Caco-2 (cell line): ENCODE measurements around the gene SHPK. TPM values are rescaled to one million over a fixed set of nuclear protein-coding genes. Genes with fewer than 3 reads are reported as not detected.

Experiments used
- BruUV-seq: library from RNA; stranded (reverse); fragments of 400-500 nt; replicated peaks from 2 replicates; lab custom pipeline; 2021; lab: Mats Ljungman, UMichigan
- CTCF ChIA-PET: fragments of 300-600 bp; sonication (Branson Sonifier 250); formaldehyde crosslinking; loops from one replicate; lab custom pipeline; 2022; ENCODE audit warnings: antibody characterized with exemption; lab: Charles Lee
- POLR2A ChIA-PET: fragments of 300-600 bp; sonication (Branson Sonifier 250); formaldehyde crosslinking; loops from one replicate; lab custom pipeline; 2022; ENCODE audit warnings: antibody characterized with exemption; lab: Charles Lee
- DNase-seq, 2 experiments: peaks; one replicate each; pipeline versions ENCODE4 v3.0.0 to v3.0.0-alpha.2; 2020 to 2022
- H3K27me3 ChIP-seq: replicated peaks from 2 replicates; pipeline ENCODE4 v1.6.0; 2011; ENCODE audit warnings: low read length; ENCODE audit not compliant: control insufficient read depth, insufficient read depth
- H3K36me3 ChIP-seq: 2 replicates; pipeline ENCODE4 v1.5.1; 2011; ENCODE audit warnings: low read length; ENCODE audit not compliant: control insufficient read depth, insufficient read depth
- H3K4me1 ChIP-seq: fragments of 250-450 bp; sonication (Bioruptor Pico); 2 replicates; pipeline ENCODE4 v1.5.1; 2020; ENCODE audit warnings: mild to moderate bottlenecking
- H3K4me3 ChIP-seq: 2 replicates; pipeline ENCODE4 v1.5.1; 2011; ENCODE audit warnings: low read depth, mild to moderate bottlenecking, control low read depth, low read length
- H3K9me3 ChIP-seq: fragments of 250-450 bp; sonication (Bioruptor Pico); 2 replicates; pipeline ENCODE4 v1.5.1; 2020; ENCODE audit warnings: mild to moderate bottlenecking, moderate library complexity
- H3K27ac Mint-ChIP-seq: one replicate; pipeline ENCODE4 v1.8.0; 2022; ENCODE audit warnings: mixed read lengths; ENCODE audit not compliant: unreplicated experiment
- H3K27me3 Mint-ChIP-seq: one replicate; pipeline ENCODE4 v1.8.0; 2022; ENCODE audit warnings: mixed read lengths; ENCODE audit not compliant: insufficient read depth, unreplicated experiment
- H3K36me3 Mint-ChIP-seq: one replicate; pipeline ENCODE4 v1.8.0; 2022; ENCODE audit warnings: mild to moderate bottlenecking, mixed read lengths; ENCODE audit not compliant: insufficient read depth, unreplicated experiment
- H3K4me1 Mint-ChIP-seq: one replicate; pipeline ENCODE4 v1.8.0; 2022; ENCODE audit warnings: low read depth, mixed read lengths; ENCODE audit not compliant: unreplicated experiment
- H3K4me3 Mint-ChIP-seq: one replicate; pipeline ENCODE4 v1.8.0; 2022; ENCODE audit warnings: mild to moderate bottlenecking, moderate library complexity, mixed read lengths; ENCODE audit not compliant: unreplicated experiment
- H3K9me3 Mint-ChIP-seq: one replicate; pipeline ENCODE4 v1.8.0; 2022; ENCODE audit warnings: mixed read lengths; ENCODE audit not compliant: unreplicated experiment
- CTCF ChIP-seq, 2 experiments: fragments of 200-600 bp in 1 of 2; IDR thresholded peaks; 1 replicate in 1 of 2; 2 replicates in 1 of 2; pipeline versions ENCODE4 v1.5.1 to v1.8.0; 2011 to 2022; ENCODE audit warnings: antibody characterized with exemption in 1 of 2, control low read depth in 1 of 2, inconsistent platforms in 1 of 2, low read depth in 1 of 2, low read length in 1 of 2, mild to moderate bottlenecking in 1 of 2, moderate library complexity in 1 of 2; ENCODE audit not compliant: insufficient read depth in 1 of 2, severe bottlenecking in 1 of 2, unreplicated experiment in 1 of 2
- intact Hi-C: fragments of 100-400 bp; cut with micrococcal nuclease; formaldehyde crosslinking; loops from one replicate; pipeline ENCODE4 v1.10.0; 2022; ENCODE audit not compliant: unreplicated experiment
- total RNA-seq: library from RNA; stranded (reverse); gene quantifications from 2 replicates; pipeline ENCODE4 v1.2.3, GENCODE V29; 2022

Gene SHPK
- total RNA-seq, 1 experiment from 2014 or later, result 17.7 TPM

- TF ChIP-seq CTCF (IDR thresholded peaks at IDR 0.05; ENCODE audit: insufficient read depth in 1 of 2, low read depth in 1 of 2, low read length in 1 of 2, severe bottlenecking in 1 of 2, unreplicated experiment in 1 of 2), result no peak
- POLR2A ChIA-PET, result no interaction called here
- H3K9me3 ChIP-seq, result no peaks in the 10 kb centered on the region
- H3K27me3 Mint-ChIP-seq, result no peaks in the 10 kb centered on the region
- H3K4me1 ChIP-seq, result no peaks in the 10 kb centered on the region
- no peaks in the 10 kb centered on the region for H3K4me1 Mint-ChIP-seq
- no peak for DNase-seq
- H3K27me3 ChIP-seq, result no peaks in the 10 kb centered on the region
- H3K4me3 Mint-ChIP-seq, result no peak overlapping the region
- no TSS peak for BruUV-seq
- CTCF ChIA-PET, result no interaction called here
- intact Hi-C loops, result no loop called here
- H3K4me3 ChIP-seq, result no peak overlapping the region
- no peaks in the 10 kb centered on the region for H3K9me3 Mint-ChIP-seq
- H3K36me3 ChIP-seq, result no peaks in the 10 kb centered on the region; the same call in 1 of the 2 replicates
- peaks cover 14% of the 10 kb centered on the region for H3K36me3 Mint-ChIP-seq
- no peak overlapping the region for H3K27ac Mint-ChIP-seq
These were observed 22.9 kb upstream of the SHPK start for GRCh38 chr17:3658784-3659449.

- H3K36me3 ChIP-seq, result no peaks in the 10 kb centered on the region; the same call in 1 of the 2 replicates
- CTCF ChIA-PET, result no interaction called here
- no peak overlapping the region for H3K4me3 ChIP-seq
- no peaks in the 10 kb centered on the region for H3K4me1 ChIP-seq
- intact Hi-C loops, result no loop called here
- peaks cover 14% of the 10 kb centered on the region for H3K36me3 Mint-ChIP-seq
- H3K4me1 Mint-ChIP-seq, result no peaks in the 10 kb centered on the region
- H3K27me3 ChIP-seq, result no peaks in the 10 kb centered on the region
- no peaks in the 10 kb centered on the region for H3K27me3 Mint-ChIP-seq
- H3K9me3 ChIP-seq, result no peaks in the 10 kb centered on the region
- DNase-seq, result no peak
- no peaks in the 10 kb centered on the region for H3K9me3 Mint-ChIP-seq
- no peak for TF ChIP-seq CTCF (IDR thresholded peaks at IDR 0.05; ENCODE audit: insufficient read depth in 1 of 2, low read depth in 1 of 2, low read length in 1 of 2, severe bottlenecking in 1 of 2, unreplicated experiment in 1 of 2)
- POLR2A ChIA-PET, result no interaction called here
- no peak overlapping the region for H3K4me3 Mint-ChIP-seq
- BruUV-seq, result no TSS peak
- no peak overlapping the region for H3K27ac Mint-ChIP-seq
These were observed 22.1 kb upstream of the SHPK start for GRCh38 chr17:3657874-3658783.

GRCh38 chr17:3657588-3657869 lies 21.5 kb upstream of the SHPK start:
- Mint-ChIP-seq H3K27me3 (no peaks in the 10 kb centered on the region), H3K4me1 (no peaks in the 10 kb centered on the region), H3K27ac (no peak overlapping the region), H3K4me3 (no peak overlapping the region), H3K9me3 (no peaks in the 10 kb centered on the region), H3K36me3 (peaks cover 14% of the 10 kb centered on the region)
- POLR2A ChIA-PET, result no interaction called here
- no TSS peak for BruUV-seq
- no peak for TF ChIP-seq CTCF (IDR thresholded peaks at IDR 0.05; ENCODE audit: insufficient read depth in 1 of 2, low read depth in 1 of 2, low read length in 1 of 2, severe bottlenecking in 1 of 2, unreplicated experiment in 1 of 2)
- DNase-seq, result no peak
- Histone ChIP-seq H3K27me3 (no peaks in the 10 kb centered on the region), H3K4me3 (no peak overlapping the region), H3K36me3 (no peaks in the 10 kb centered on the region; the same call in 1 of the 2 replicates), H3K9me3 (no peaks in the 10 kb centered on the region), H3K4me1 (no peaks in the 10 kb centered on the region)
- CTCF ChIA-PET, result no interaction called here
- intact Hi-C loops, result no loop called here
